SU-DHL-6 (cell line): Measurements from ENCODE around the gene SNRNP200.

Experiments
- EZH2phosphoT487 ChIP-seq: fragments of 200-600 bp; sonication (generic), shearing (Covaris generic); conservative IDR thresholded peaks from 2 replicates; pipeline ENCODE4 v1.6.1; 2018; ENCODE audit warnings: mild to moderate bottlenecking, antibody characterized with exemption, low read length, moderate library complexity, mixed read lengths
- TF ChIP-seq, protein P1 (sequence below): fragments of 200-600 bp; sonication (generic); IDR thresholded peaks from one replicate; pipeline ENCODE4 v1.5.1; 2017; ENCODE audit warnings: antibody characterized with exemption, mild to moderate bottlenecking, low read length, moderate library complexity; ENCODE audit not compliant: insufficient read depth, poor library complexity, severe bottlenecking

DNA sequence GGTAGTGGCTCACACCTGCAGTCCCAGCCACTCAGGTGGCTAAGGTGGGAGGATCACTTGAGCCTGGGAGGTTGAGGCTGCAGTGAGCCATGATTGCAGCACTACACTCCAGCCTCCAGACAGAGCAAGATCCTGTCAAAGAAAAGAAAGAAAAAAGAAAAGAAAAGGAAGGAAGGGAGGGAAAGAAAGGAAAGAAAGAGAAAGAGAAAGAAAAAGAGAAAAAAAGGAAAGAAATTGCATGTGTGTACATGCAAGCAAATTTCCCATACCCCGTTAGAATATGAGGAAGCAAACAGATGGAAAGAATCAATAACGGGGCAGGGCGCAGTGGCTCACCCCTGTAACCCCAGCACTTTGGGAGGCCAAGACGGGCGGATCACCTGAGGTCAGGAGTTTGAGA lies 57.5 kb downstream of the SNRNP200 start:
- TF ChIP-seq, protein P1, sequence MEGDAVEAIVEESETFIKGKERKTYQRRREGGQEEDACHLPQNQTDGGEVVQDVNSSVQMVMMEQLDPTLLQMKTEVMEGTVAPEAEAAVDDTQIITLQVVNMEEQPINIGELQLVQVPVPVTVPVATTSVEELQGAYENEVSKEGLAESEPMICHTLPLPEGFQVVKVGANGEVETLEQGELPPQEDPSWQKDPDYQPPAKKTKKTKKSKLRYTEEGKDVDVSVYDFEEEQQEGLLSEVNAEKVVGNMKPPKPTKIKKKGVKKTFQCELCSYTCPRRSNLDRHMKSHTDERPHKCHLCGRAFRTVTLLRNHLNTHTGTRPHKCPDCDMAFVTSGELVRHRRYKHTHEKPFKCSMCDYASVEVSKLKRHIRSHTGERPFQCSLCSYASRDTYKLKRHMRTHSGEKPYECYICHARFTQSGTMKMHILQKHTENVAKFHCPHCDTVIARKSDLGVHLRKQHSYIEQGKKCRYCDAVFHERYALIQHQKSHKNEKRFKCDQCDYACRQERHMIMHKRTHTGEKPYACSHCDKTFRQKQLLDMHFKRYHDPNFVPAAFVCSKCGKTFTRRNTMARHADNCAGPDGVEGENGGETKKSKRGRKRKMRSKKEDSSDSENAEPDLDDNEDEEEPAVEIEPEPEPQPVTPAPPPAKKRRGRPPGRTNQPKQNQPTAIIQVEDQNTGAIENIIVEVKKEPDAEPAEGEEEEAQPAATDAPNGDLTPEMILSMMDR = no peak
- no peak for TF ChIP-seq EZH2phosphoT487
